B cell (primary cell): ENCODE measurements around the gene BLOC1S5. TPM values are rescaled to one million over a fixed set of nuclear protein-coding genes. Genes with fewer than 3 reads are reported as not detected.

ENCODE experiments used
- ATAC-seq: fragments of 200-7000 bp; cut with Tn5 transposase; one replicate; pipeline ENCODE4 v1.10.0; 2021; ENCODE audit warnings: low read depth, mild to moderate bottlenecking, moderate number of reproducible peaks, moderate library complexity
- CTCF ChIA-PET: fragments of 350-600 bp; sonication (Branson Sonifier 250); formaldehyde crosslinking; loops from one replicate; lab custom pipeline; 2021; ENCODE audit warnings: antibody characterized with exemption, inconsistent platforms; lab: Charles Lee
- POLR2A ChIA-PET: fragments of 350-600 bp; sonication (Branson Sonifier 250); formaldehyde crosslinking; loops from one replicate; lab custom pipeline; 2021; ENCODE audit warnings: antibody characterized with exemption; lab: Charles Lee
- DNase-seq: peaks from one replicate; pipeline ENCODE4 v3.0.0; 2013
- H2AFZ ChIP-seq: 2 replicates; pipeline ENCODE4 v1.6.1; 2012; ENCODE audit warnings: mild to moderate bottlenecking, low read depth, low read length; ENCODE audit not compliant: insufficient read depth, poor library complexity, severe bottlenecking
- H3K27ac ChIP-seq, 2 donors: 1 replicate in 1 of 2; 2 replicates in 1 of 2; pipeline ENCODE4 v1.5.1; 2012 to 2013; ENCODE audit warnings: low read length in 2 of 2, mild to moderate bottlenecking in 2 of 2, moderate library complexity in 1 of 2
- H3K27me3 ChIP-seq, 4 experiments: fragments of 200-600 bp in 1 of 4; sonication (generic) in 1 of 4; replicated peaks in 1 of 4; 1 replicate in 2 of 4; 2 replicates in 2 of 4; pipeline versions ENCODE4 v1.6.1 to v1.7.0; 2013 to 2016; ENCODE audit warnings: low read length in 3 of 4, mild to moderate bottlenecking in 2 of 4, mixed read lengths in 1 of 4, moderate library complexity in 1 of 4; ENCODE audit not compliant: insufficient read depth in 4 of 4, control insufficient read depth in 3 of 4; ENCODE audit errors: control extremely low read depth in 1 of 4
- H3K36me3 ChIP-seq, 2 experiments: replicated peaks in 1 of 2; 1 replicate in 1 of 2; 2 replicates in 1 of 2; pipeline versions ENCODE4 v1.6.1 to v1.7.1; 2013; ENCODE audit warnings: low read length in 1 of 2; ENCODE audit not compliant: insufficient read depth in 2 of 2, control insufficient read depth in 1 of 2; ENCODE audit errors: control extremely low read depth in 1 of 2, extremely low read depth in 1 of 2
- H3K4me1 ChIP-seq, 2 donors: fragments of 200-600 bp in 1 of 2; sonication (generic) in 1 of 2; 1 replicate in 1 of 2; 2 replicates in 1 of 2; pipeline versions ENCODE4 v1.5.1 to v1.6.1; 2013 to 2017; ENCODE audit warnings: low read length in 2 of 2; ENCODE audit not compliant: control insufficient read depth in 2 of 2, insufficient read depth in 2 of 2
- H3K4me2 ChIP-seq: replicated peaks from 2 replicates; pipeline ENCODE3; 2012; ENCODE audit warnings: mild to moderate bottlenecking, low read depth, low read length; ENCODE audit not compliant: poor library complexity, severe bottlenecking
- H3K4me3 ChIP-seq, 5 experiments: fragments of 200-600 bp in 1 of 5; sonication (generic) in 1 of 5; 1 replicate in 3 of 5; 2 replicates in 2 of 5; pipeline versions ENCODE4 v1.5.1 to v1.7.0; 2011 to 2016; ENCODE audit warnings: low read length in 4 of 5, mild to moderate bottlenecking in 4 of 5, low read depth in 2 of 5, control low read depth in 1 of 5, moderate library complexity in 1 of 5; ENCODE audit not compliant: insufficient read depth in 1 of 5; ENCODE audit errors: control extremely low read depth in 1 of 5, extremely low read depth in 1 of 5
- H3K79me2 ChIP-seq: fragments of 200-600 bp; sonication (generic); one replicate; pipeline ENCODE4 v1.6.0; 2016; ENCODE audit warnings: low read length; ENCODE audit not compliant: control insufficient read depth, insufficient read depth
- H3K9ac ChIP-seq: fragments of 200-600 bp; sonication (generic); 2 replicates; pipeline ENCODE4 v1.6.1; 2017; ENCODE audit warnings: mild to moderate bottlenecking, low read length, moderate library complexity
- H3K9me3 ChIP-seq, 3 donors: one replicate each; pipeline versions ENCODE4 v1.6.1 to v1.7.1; 2013; ENCODE audit warnings: low read length in 2 of 3; ENCODE audit not compliant: control insufficient read depth in 2 of 3, insufficient read depth in 1 of 3; ENCODE audit errors: control extremely low read depth in 1 of 3
- H4K20me1 ChIP-seq: 2 replicates; pipeline ENCODE4 v1.6.0; 2012; ENCODE audit warnings: mild to moderate bottlenecking, low read length; ENCODE audit not compliant: insufficient read depth, control insufficient read depth, poor library complexity, severe bottlenecking
- H3K27ac Mint-ChIP-seq: one replicate; pipeline ENCODE4 v1.8.0; 2021; ENCODE audit warnings: mixed read lengths
- H3K27me3 Mint-ChIP-seq: one replicate; pipeline ENCODE4 v1.8.0; 2021; ENCODE audit warnings: mixed read lengths
- H3K4me1 Mint-ChIP-seq: one replicate; pipeline ENCODE4 v1.8.0; 2021; ENCODE audit warnings: mixed read lengths
- H3K4me3 Mint-ChIP-seq: one replicate; pipeline ENCODE4 v1.8.0; 2021; ENCODE audit warnings: mixed read lengths
- H3K9me3 Mint-ChIP-seq: one replicate; pipeline ENCODE4 v1.8.0; 2022; ENCODE audit warnings: mixed read lengths; ENCODE audit not compliant: insufficient read depth
- CTCF ChIP-seq: fragments of 200-600 bp; IDR thresholded peaks from one replicate; pipeline ENCODE4 v1.8.0; 2022; ENCODE audit warnings: antibody characterized with exemption, mild to moderate bottlenecking
- EZH2 ChIP-seq: IDR thresholded peaks from 2 replicates; pipeline ENCODE4 v1.6.1; 2012; ENCODE audit warnings: borderline replicate concordance, low read depth, mild to moderate bottlenecking, moderate library complexity, low read length; ENCODE audit not compliant: insufficient read depth, poor library complexity, severe bottlenecking
- WGBS: methylation state at CpG from one replicate; pipeline ENCODE4 v1.1.5; 2013; ENCODE audit warnings: missing lambda C conversion rate; ENCODE audit not compliant: insufficient coverage; 5-methylcytosine and 5-hydroxymethylcytosine counted together
- intact Hi-C: fragments of 100-400 bp; cut with micrococcal nuclease; formaldehyde crosslinking; loops from one replicate; pipeline ENCODE4 v1.10.0; 2022
- polyA plus RNA-seq: library from polyadenylated mRNA; depleted of rRNA; stranded (reverse); fragments of >200 nt; gene quantifications from 2 replicates; pipeline ENCODE4 v1.2.3, GENCODE V29; 2012
- total RNA-seq, 2 donors: library from RNA; stranded (reverse); fragments of 120-200 nt in 1 of 2; gene quantifications; 1 replicate in 1 of 2; 2 replicates in 1 of 2; pipeline versions ENCODE4 v1.2.3 to v1.2.4, GENCODE V29; 2013 to 2022

The BLOC1S5 gene
- total and polyA plus RNA-seq, 2 donors (not counting 1 experiment from before 2014, with no cell fraction given): 5.2 to 18.8 TPM

GRCh38 chr6:7973584-7973983 lies 90.6 kb downstream of the BLOC1S5 start:
- ChIA-PET POLR2A (no interaction called here), CTCF (interaction anchor here (1.0 to 1.3 kb wide), 2 partner anchors 34 to 251 kb away, joined by 3 read pairs; no protein-coding TSS in a partner anchor)
- Histone ChIP-seq H3K4me3 (no peak overlapping the region), H3K4me1 (peaks cover 21 to 25% of the 10 kb centered on the region in 2 donors), H3K27ac (no peak overlapping the region), H3K9me3 (peaks cover 0 to 9% (median 6%) of the 10 kb centered on the region in 3 donors), H3K36me3 (no peaks in the 10 kb centered on the region), H4K20me1 (no peaks in the 10 kb centered on the region), H3K9ac (no peak overlapping the region), H2AFZ (no peak overlapping the region), H3K4me2 (no peak overlapping the region), H3K79me2 (no peaks in the 10 kb centered on the region), H3K27me3 (peaks cover 0 to 23% (median 13%) of the 10 kb centered on the region in 4 experiments)
- ATAC-seq (no peak), DNase-seq (no peak)
- Mint-ChIP-seq H3K9me3 (peaks cover 6% of the 10 kb centered on the region), H3K4me1 (peaks cover 22% of the 10 kb centered on the region), H3K27ac (no peak overlapping the region), H3K27me3 (peaks cover 14% of the 10 kb centered on the region), H3K4me3 (no peak overlapping the region)
- TF ChIP-seq CTCF (no peak), EZH2 (no peak)
- intact Hi-C loops: no loop called here
- WGBS: 100% methylated on average over 1 of the region's 2 CpGs

GRCh38 chr6:7971499-7971898 lies 92.7 kb downstream of the BLOC1S5 start:
- Histone ChIP-seq H3K9me3 (peaks cover 0 to 9% (median 6%) of the 10 kb centered on the region in 3 donors), H3K36me3 (no peaks in the 10 kb centered on the region), H3K27ac (no peak overlapping the region), H3K27me3 (peaks cover 0 to 16% (median 10%) of the 10 kb centered on the region in 4 experiments), H3K4me1 (peaks cover 17 to 18% of the 10 kb centered on the region in 2 donors), H3K4me2 (no peak overlapping the region), H2AFZ (no peak overlapping the region), H3K4me3 (no peak overlapping the region), H3K79me2 (no peaks in the 10 kb centered on the region), H3K9ac (no peak overlapping the region), H4K20me1 (no peaks in the 10 kb centered on the region)
- H3K27me3 Mint-ChIP-seq: peaks cover 11% of the 10 kb centered on the region
- TF ChIP-seq CTCF: no peak
- no peak for TF ChIP-seq EZH2
- peaks cover 17% of the 10 kb centered on the region for H3K4me1 Mint-ChIP-seq
- no peak overlapping the region for H3K27ac Mint-ChIP-seq
- CTCF ChIA-PET: no interaction called here
- WGBS: 100% methylated on average over 1 of the region's 2 CpGs
- no peak for ATAC-seq
- H3K9me3 Mint-ChIP-seq: peaks cover 6% of the 10 kb centered on the region
- POLR2A ChIA-PET: no interaction called here
- no peak overlapping the region for H3K4me3 Mint-ChIP-seq
- intact Hi-C loops: no loop called here
- no peak for DNase-seq
